Stimulated activated CD4-positive, alpha-beta T cell treated with anti-CD3 and anti-CD28 coated beads, TNF-alpha, amount 100 ng/mL, for 4 hours (primary cell): ENCODE results near the gene CTDSPL.
"Not testable (repeated sequence)": the region's sequence is repeated elsewhere in the genome, so short reads cannot be mapped to it uniquely, and the experiment has no call there.

ENCODE experiments used
- DNase-seq, 3 experiments: peaks; one replicate each; pipeline ENCODE4 v3.0.0-alpha.2; 2020; ENCODE audit warnings: low read depth in 3 of 3

CTDSPL gene

GRCh38 chr3:37967260-37967881 is 105.7 kb downstream of the CTDSPL start:
- peak; percentile 18 to 36 (median 28) for DNase-seq

GRCh38 chr3:37968199-37968598 is 106.5 kb downstream of the CTDSPL start:
- DNase-seq: no peak

GRCh38 chr3:37968813-37969595 is 107.3 kb downstream of the CTDSPL start:
- no peak for DNase-seq

- no peak for DNase-seq
Measured at GRCh38 chr3:37969596-37970100, 108.0 kb downstream of the CTDSPL start.

GRCh38 chr3:37970802-37971201 is 109.1 kb downstream of the CTDSPL start:
- no peak for DNase-seq

- DNase-seq: no peak
Measured at GRCh38 chr3:37971467-37971866, 109.8 kb downstream of the CTDSPL start.

DNA sequence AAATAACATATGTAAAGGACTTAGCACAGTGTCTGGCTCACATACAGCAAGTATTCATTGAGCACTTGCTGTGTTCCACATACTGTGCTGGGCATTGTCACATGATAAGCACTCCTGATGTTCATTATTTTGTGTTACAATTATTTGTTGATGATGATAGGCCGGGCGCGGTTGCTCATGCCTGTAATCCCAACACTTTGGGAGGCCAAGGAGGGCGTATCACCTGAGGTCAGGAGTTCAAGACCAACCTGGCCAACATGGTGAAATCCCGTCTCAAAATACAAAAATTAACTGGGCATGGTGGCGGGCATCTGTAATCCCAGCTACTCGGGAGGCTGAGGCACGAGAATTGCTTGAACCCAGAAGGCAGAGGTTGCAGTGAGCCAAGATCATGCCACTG is 110.4 kb downstream of the CTDSPL start:
- not testable (repeated sequence) for DNase-seq

GRCh38 chr3:37973246-37974054 is 111.8 kb downstream of the CTDSPL start:
- no peak for DNase-seq

DNA sequence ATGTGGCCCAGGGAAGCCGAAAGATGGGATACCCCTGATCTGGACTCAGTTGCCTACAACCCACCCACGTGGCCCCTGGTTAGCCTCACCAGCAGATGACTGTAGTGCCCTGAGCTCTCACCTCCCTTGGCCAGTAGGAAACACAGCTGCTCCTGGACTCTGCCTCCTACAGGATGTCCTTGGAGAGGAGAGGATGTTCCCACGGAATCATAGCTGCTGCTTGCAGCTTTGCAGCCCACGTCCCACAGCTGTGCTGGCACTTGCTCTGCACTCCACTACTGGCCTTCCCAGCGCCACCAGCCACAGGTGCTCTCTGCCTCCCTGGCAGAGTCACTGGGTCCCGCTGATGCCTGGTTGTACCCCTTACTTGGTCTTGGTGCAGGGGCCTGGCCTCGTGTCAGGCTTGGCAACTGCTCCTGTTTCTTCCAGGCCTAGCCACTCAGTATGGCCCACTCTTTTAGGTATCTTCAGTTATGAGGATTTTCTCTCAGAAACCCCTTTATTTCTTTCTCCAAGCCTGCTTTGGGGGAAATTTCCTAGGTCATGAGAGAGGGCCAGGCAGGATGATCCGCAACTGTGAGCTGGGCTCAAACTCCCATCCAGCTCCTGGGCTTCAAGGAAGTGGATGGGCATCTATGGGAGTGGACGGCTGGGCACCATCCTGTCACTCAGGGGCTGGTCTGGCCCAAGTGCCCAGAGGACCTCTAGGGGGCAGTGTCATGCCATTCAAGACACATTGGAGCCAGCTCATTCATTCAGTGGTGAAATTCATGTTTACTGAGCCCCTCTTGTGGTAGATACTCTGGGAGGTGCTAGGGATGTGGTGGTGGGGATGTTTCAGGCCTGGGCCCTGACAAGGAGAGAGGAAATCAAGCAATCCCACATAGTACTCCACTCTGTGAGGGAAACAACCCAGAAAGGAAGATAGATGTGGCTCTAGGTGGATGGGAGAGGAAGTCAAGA is 112.7 kb downstream of the CTDSPL start:
- peak; percentile 39 to 58 (median 51) for DNase-seq

DNA sequence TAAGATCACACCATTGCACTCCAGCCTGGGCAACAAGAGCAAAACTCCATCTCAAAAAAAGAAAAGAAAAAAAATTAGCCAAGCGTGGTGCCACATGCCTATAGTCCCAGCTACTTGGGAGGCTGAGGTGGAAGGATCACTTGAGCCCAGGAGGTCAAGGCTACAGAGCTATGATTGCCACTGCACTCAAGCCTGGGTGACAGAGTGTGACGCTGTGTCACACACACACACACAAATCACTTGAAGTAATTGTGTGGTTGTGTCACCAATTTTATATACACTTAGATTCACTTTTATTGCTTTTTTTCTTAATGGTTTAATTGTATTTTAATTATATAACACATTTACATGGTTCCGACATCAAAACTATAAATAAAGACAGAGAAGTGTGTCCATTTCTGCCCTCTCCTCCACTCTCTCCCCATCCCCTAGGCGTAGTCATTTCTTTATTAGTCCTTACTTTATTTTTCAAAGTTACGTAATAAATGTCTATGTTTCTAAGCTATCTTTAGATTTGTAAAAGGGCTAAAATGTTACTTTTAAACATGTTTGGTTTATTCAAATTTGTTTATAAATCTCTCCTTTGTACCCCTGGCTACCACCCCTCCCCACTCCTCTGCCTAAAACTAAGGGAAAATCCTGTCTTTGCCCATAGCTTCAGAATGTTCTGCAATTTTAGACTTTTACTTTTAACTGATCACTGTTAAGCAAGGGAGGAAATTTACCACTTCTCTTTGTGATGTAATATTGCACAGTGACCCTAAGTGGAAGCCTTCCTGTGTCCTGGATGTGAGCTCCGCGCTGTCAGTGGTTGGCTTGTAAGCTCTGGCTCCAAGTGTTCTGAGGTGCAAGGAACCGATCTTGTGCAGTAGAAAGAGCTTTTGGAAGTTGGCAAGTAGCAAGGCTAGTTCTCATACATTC is 118.1 kb downstream of the CTDSPL start:
- no peak for DNase-seq

GRCh38 chr3:37980462-37981347 is 119.0 kb downstream of the CTDSPL start:
- DNase-seq: no peak

GRCh38 chr3:37981348-37981664 is 119.6 kb downstream of the CTDSPL start:
- no peak for DNase-seq

DNA sequence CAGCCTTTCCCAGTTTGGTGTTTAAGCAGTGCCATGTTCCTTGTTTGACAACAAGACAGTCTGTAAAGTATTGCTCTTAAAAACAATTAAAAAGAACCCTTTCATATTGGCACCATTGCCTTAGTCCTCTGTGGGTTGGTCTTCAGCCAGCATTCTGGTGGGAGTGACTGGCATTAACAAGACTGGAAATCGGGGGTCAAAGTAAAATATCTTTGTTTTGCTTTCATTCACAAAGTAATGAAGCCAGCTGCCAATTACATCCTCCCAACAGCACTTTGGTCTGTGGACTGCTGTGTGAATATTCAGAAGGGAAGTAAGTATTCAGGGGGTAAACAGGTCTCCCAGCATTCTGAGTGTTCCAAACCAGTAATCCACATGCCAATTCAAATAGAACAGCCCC is 120.7 kb downstream of the CTDSPL start:
- no peak for DNase-seq

DNA sequence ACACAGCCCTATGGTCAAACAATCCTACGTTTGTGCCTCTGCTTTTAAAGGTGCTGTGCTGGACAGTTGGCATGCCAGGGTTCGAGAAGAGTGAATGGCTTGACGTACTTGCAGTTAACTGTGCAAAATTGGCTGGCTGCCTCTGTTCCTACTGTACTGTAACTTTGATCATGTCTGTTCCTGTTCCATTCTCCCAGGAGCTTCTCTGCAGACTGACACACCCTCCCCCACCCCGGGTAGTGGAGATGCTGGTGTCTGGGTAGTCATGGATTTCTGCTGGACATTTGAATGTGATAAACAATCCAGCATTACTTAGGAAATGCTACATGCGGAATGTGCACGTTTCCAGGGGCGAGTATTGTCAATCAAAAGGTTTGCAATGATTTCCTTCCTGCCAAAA is 122.4 kb downstream of the CTDSPL start:
- no peak for DNase-seq

DNA sequence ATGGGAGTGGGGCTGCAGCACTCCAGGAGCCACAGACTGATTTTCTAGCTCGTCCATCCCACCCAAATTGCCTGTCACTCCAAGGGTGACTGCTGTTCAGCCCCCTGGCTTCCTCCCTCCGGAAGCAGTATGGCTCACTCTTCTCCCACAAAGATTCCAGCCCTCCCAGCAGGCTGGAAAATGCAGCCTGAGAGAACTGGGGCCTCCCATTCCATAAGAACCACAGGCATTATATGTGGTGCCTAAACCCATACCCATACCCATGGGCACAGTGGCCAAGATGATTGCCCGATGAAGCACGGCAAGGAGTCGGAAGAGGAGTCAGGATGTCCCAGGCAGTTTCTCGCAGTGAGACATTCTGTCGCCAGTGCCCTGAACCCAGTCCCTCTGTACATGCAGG is 122.9 kb downstream of the CTDSPL start:
- DNase-seq: no peak

- no peak for DNase-seq
Measured at GRCh38 chr3:37985637-37986320, 124.1 kb downstream of the CTDSPL start.

GRCh38 chr3:37986479-37987314 is 125.0 kb downstream of the CTDSPL start:
- no peak for DNase-seq

- no peak for DNase-seq
Measured at GRCh38 chr3:37987315-37987697, 125.6 kb downstream of the CTDSPL start.
